HepG2 (cell line): ENCODE results near the gene SOAT1. TPM values are rescaled to one million over a fixed set of nuclear protein-coding genes. Genes with fewer than 3 reads are reported as not detected.

Experiments used
- ATAC-seq: fragments of 200-7000 bp; cut with Tn5 transposase; 3 replicates; pipeline ENCODE4 v1.9.1; 2020; ENCODE audit warnings: mild to moderate bottlenecking, moderate library complexity
- BruUV-seq: library from RNA; stranded (reverse); fragments of 400-500 nt; replicated peaks from 2 replicates; lab custom pipeline; 2021; lab: Mats Ljungman, UMichigan
- CTCF ChIA-PET: fragments of 300-600 bp; formaldehyde crosslinking; extraction: SDS; loops from one replicate; lab custom pipeline; 2021; ENCODE audit warnings: low total read pairs, inconsistent platforms, low intra/inter-chr PET ratio; lab: Yijun Ruan, JAX
- POLR2A ChIA-PET: fragments of 350-600 bp; sonication (Branson Sonifier 250); formaldehyde crosslinking; loops from one replicate; lab custom pipeline; 2020; ENCODE audit warnings: antibody characterized with exemption, inconsistent platforms; lab: Yijun Ruan, JAX
- DNase-seq: peaks from one replicate; pipeline ENCODE4 v3.0.0-alpha.2; 2015; ENCODE audit warnings: low spot score
- FAIRE-seq: peaks from 3 replicates; lab custom pipeline; 2011; peaks lifted over from hg19 to GRCh38; lab: Jason Lieb, UNC
- H2AFZ ChIP-seq: one replicate; pipeline ENCODE4 v1.6.1; 2011; ENCODE audit warnings: low read length, inconsistent platforms
- H3K27ac ChIP-seq: fragments of 300-600 bp; 3 replicates; pipeline ENCODE4 v1.8.0; 2011; ENCODE audit warnings: mixed run types, mild to moderate bottlenecking, mixed read lengths, low read length, inconsistent platforms; ENCODE audit not compliant: insufficient read depth; ENCODE audit errors: extremely low read length
- H3K27me3 ChIP-seq, 2 experiments: fragments of 200-600 bp in 1 of 2; 2 replicates in 1 of 2; 3 replicates in 1 of 2; pipeline versions ENCODE4 v1.6.0 to v1.8.0; 2011; ENCODE audit warnings: low read length in 2 of 2, mild to moderate bottlenecking in 2 of 2, moderate library complexity in 2 of 2, inconsistent platforms in 1 of 2; ENCODE audit not compliant: insufficient read depth in 2 of 2, control insufficient read depth in 1 of 2
- H3K36me3 ChIP-seq, 2 experiments: fragments of 200-600 bp in 1 of 2; replicated peaks in 1 of 2; 2 replicates in 1 of 2; 3 replicates in 1 of 2; pipeline versions ENCODE4 v1.5.1 to v1.8.0; 2011; ENCODE audit warnings: low read length in 2 of 2, inconsistent platforms in 1 of 2; ENCODE audit not compliant: insufficient read depth in 2 of 2, control insufficient read depth in 1 of 2
- H3K4me1 ChIP-seq: 2 replicates; pipeline ENCODE4 v1.5.1; 2012; ENCODE audit warnings: low read length, inconsistent platforms; ENCODE audit not compliant: insufficient read depth
- H3K4me2 ChIP-seq: 2 replicates; pipeline ENCODE4 v1.6.0; 2011; ENCODE audit warnings: low read depth, low read length, inconsistent platforms
- H3K4me3 ChIP-seq, 3 experiments: fragments of 200-600 bp in 1 of 3; sonication (generic), shearing (Covaris generic) in 1 of 3; replicated peaks in 1 of 3; 2 replicates each; pipeline ENCODE4 v1.5.1; 2011 to 2016; ENCODE audit warnings: low read length in 3 of 3, inconsistent platforms in 2 of 3, low read depth in 2 of 3, mild to moderate bottlenecking in 2 of 3, control low read depth in 1 of 3, mixed read lengths in 1 of 3; ENCODE audit not compliant: insufficient read depth in 1 of 3
- H3K79me2 ChIP-seq: one replicate; pipeline ENCODE4 v1.6.1; 2011; ENCODE audit warnings: low read length, inconsistent platforms; ENCODE audit not compliant: insufficient read depth
- H3K9ac ChIP-seq: 2 replicates; pipeline ENCODE4 v1.6.0; 2011; ENCODE audit warnings: mild to moderate bottlenecking, low read depth, low read length, inconsistent platforms; ENCODE audit not compliant: insufficient read depth
- H3K9me3 ChIP-seq: 2 replicates; pipeline ENCODE4 v1.5.1; 2012; ENCODE audit warnings: mild to moderate bottlenecking, low read length
- H4K20me1 ChIP-seq: 2 replicates; pipeline ENCODE4 v1.6.0; 2011; ENCODE audit warnings: inconsistent platforms, mild to moderate bottlenecking, low read length, moderate library complexity; ENCODE audit not compliant: insufficient read depth
- GABPA ChIP-seq, 2 experiments: IDR thresholded peaks; 2 replicates each; pipeline ENCODE4 v1.6.1; 2011 to 2016; ENCODE audit warnings: low read depth in 2 of 2, low read length in 1 of 2, missing biosample characterization in 1 of 2, missing genetic modification characterization in 1 of 2
- KMT2B ChIP-seq: IDR thresholded peaks from 2 replicates; pipeline ENCODE4 v1.6.1; 2016; ENCODE audit warnings: missing genetic modification reagents, missing compliant biosample characterization
- MAF1 ChIP-seq: sonication (generic); formaldehyde crosslinking; IDR thresholded peaks from 2 replicates; pipeline ENCODE4 v1.5.0; 2020; ENCODE audit warnings: missing genetic modification reagents, borderline replicate concordance
- WGBS: methylation state at CpG from one replicate; pipeline ENCODE4 v1.1.6; 2017; ENCODE audit warnings: low lambda C conversion rate; 5-methylcytosine and 5-hydroxymethylcytosine counted together
- in situ Hi-C: cut with HindIII; loops from 2 replicates; pipeline ENCODE4 v1.10.0; 2017; ENCODE audit warnings: low pct_unique_long_range_greater_than_20kb; ENCODE audit not compliant: extremely low pct_ligation_motif_present
- intact Hi-C: fragments of 100-400 bp; cut with micrococcal nuclease; formaldehyde crosslinking; loops from one replicate; pipeline ENCODE4 v1.10.0; 2022; ENCODE audit not compliant: unreplicated experiment
- polyA plus RNA-seq, 8 experiments: library from polyadenylated mRNA; depleted of rRNA in 3 of 8; stranded (reverse) in 7 of 8; unstranded in 1 of 8; fragments of >200 nt; fragmentation: Illumina TruSeq in 4 of 8; extraction: Trizol in 4 of 8; gene quantifications; 2 replicates each; pipeline versions ENCODE4 v1.2.1 to v1.2.3, GENCODE V29; 2011 to 2016; ENCODE audit warnings: low read depth in 4 of 8, missing spikeins in 1 of 8, mixed read lengths in 1 of 8; ENCODE audit not compliant: insufficient read depth in 1 of 8
- total RNA-seq, 5 experiments: library from RNA; depleted of rRNA; stranded (reverse); fragments of >200 nt; fragmentation: Illumina TruSeq; extraction: Trizol; gene quantifications; 2 replicates each; pipeline ENCODE4 v1.2.3, GENCODE V29; 2016; ENCODE audit warnings: low read depth in 1 of 5
- TF ChIP-seq, protein P1 (sequence below): IDR thresholded peaks from 2 replicates; pipeline ENCODE4 v1.6.1; 2016; ENCODE audit warnings: mild to moderate bottlenecking
- TF ChIP-seq, protein P2 (sequence below): fragments of 450-650 bp; IDR thresholded peaks from 2 replicates; pipeline ENCODE4 v1.6.1; 2017
- TF ChIP-seq, protein P3 (sequence below): sonication (generic); formaldehyde crosslinking; IDR thresholded peaks from 2 replicates; pipeline ENCODE4 v1.5.0; 2020; ENCODE audit warnings: missing genetic modification reagents

The SOAT1 gene
- total and polyA plus RNA-seq, 2 of the 13 experiments (the other 11 are each of a cell fraction or from before 2014, with no cell fraction given): 22.3 to 52.0 TPM

DNA sequence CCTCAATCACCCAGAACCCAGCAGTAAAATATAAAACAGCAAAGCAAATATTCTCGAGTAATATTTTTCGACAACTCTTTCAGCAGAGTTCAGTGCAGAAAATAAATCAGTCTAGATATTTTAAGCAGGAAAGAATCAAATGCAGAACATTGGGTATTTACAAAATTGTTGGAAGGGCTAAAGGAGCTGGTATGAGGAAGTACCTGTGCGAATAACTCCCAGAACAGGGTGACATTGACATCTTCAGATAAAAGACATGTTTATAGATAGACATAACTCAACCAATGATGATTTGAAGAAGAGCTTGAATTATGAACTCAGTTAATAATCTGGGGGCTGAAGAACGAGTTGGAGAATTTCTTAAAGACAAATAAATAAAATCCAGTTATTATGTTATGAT is 78.6 kb downstream of the SOAT1 start:
- no peaks in the 10 kb centered on the region for H3K36me3 ChIP-seq
- no peak overlapping the region for H3K9ac ChIP-seq
- FAIRE-seq (no peak), ATAC-seq (no peak), DNase-seq (no peak)
- intact Hi-C loops (no loop called here), in situ Hi-C loops (loop anchor here (25.0 kb wide), 1 partner anchor 610 kb away; no protein-coding TSS in a partner anchor)
- no peaks in the 10 kb centered on the region for H3K9me3 ChIP-seq
- TF ChIP-seq, protein P1, sequence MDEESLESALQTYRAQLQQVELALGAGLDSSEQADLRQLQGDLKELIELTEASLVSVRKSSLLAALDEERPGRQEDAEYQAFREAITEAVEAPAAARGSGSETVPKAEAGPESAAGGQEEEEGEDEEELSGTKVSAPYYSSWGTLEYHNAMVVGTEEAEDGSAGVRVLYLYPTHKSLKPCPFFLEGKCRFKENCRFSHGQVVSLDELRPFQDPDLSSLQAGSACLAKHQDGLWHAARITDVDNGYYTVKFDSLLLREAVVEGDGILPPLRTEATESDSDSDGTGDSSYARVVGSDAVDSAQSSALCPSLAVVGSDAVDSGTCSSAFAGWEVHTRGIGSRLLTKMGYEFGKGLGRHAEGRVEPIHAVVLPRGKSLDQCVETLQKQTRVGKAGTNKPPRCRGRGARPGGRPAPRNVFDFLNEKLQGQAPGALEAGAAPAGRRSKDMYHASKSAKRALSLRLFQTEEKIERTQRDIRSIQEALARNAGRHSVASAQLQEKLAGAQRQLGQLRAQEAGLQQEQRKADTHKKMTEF: no peak
- TF ChIP-seq, protein P2, sequence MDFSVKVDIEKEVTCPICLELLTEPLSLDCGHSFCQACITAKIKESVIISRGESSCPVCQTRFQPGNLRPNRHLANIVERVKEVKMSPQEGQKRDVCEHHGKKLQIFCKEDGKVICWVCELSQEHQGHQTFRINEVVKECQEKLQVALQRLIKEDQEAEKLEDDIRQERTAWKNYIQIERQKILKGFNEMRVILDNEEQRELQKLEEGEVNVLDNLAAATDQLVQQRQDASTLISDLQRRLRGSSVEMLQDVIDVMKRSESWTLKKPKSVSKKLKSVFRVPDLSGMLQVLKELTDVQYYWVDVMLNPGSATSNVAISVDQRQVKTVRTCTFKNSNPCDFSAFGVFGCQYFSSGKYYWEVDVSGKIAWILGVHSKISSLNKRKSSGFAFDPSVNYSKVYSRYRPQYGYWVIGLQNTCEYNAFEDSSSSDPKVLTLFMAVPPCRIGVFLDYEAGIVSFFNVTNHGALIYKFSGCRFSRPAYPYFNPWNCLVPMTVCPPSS: no peak
- TF ChIP-seq KMT2B (CRISPR knock-in tag) (no peak), MAF1 (CRISPR knock-in tag) (no peak), GABPA (IDR thresholded peaks at IDR 0.05; ENCODE audit: low read depth, low read length) (no peak), GABPA (CRISPR knock-in tag; IDR thresholded peaks at IDR 0.05; ENCODE audit: low read depth) (no peak)
- TF ChIP-seq, protein P3, sequence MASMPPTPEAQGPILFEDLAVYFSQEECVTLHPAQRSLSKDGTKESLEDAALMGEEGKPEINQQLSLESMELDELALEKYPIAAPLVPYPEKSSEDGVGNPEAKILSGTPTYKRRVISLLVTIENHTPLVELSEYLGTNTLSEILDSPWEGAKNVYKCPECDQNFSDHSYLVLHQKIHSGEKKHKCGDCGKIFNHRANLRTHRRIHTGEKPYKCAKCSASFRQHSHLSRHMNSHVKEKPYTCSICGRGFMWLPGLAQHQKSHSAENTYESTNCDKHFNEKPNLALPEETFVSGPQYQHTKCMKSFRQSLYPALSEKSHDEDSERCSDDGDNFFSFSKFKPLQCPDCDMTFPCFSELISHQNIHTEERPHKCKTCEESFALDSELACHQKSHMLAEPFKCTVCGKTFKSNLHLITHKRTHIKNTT (CRISPR knock-in tag): no peak
- ChIA-PET CTCF (no interaction called here), POLR2A (no interaction called here)
- H3K4me2 ChIP-seq: no peak overlapping the region
- H3K27ac ChIP-seq: no peak overlapping the region
- no peak overlapping the region for H2AFZ ChIP-seq
- no peaks in the 10 kb centered on the region for H4K20me1 ChIP-seq
- no TSS peak for BruUV-seq
- H3K4me1 ChIP-seq: no peaks in the 10 kb centered on the region
- no peak overlapping the region for H3K4me3 ChIP-seq
- H3K27me3 ChIP-seq: no peaks in the 10 kb centered on the region; a peak in 1 of 5 replicates
- no peaks in the 10 kb centered on the region for H3K79me2 ChIP-seq
- WGBS: 34% methylated on average over 4 of the region's 4 CpGs
